K562 (cell line): ENCODE results near the gene UTP4.

ENCODE experiments used
- ZKSCAN8 ChIP-seq: fragments of 200-800 bp; sonication (Bioruptor generic); IDR thresholded peaks from 2 replicates; pipeline ENCODE4 v1.6.1; 2016; ENCODE audit warnings: missing genetic modification characterization, missing compliant biosample characterization
- ZNF175 ChIP-seq: fragments of 200-800 bp; sonication (Bioruptor generic); IDR thresholded peaks from 2 replicates; pipeline ENCODE4 v1.6.1; 2016; ENCODE audit warnings: low read depth, mild to moderate bottlenecking, missing genetic modification characterization, missing compliant biosample characterization

- no peak for TF ChIP-seq ZKSCAN8 (CRISPR knock-in tag)
- no peak for TF ChIP-seq ZNF175 (CRISPR knock-in tag)
These were observed 69.3 kb downstream of the UTP4 start for GRCh38 chr16:69201787-69202186.
